ENCODE measurements around the gene AOPEP.

Gene AOPEP

DNA sequence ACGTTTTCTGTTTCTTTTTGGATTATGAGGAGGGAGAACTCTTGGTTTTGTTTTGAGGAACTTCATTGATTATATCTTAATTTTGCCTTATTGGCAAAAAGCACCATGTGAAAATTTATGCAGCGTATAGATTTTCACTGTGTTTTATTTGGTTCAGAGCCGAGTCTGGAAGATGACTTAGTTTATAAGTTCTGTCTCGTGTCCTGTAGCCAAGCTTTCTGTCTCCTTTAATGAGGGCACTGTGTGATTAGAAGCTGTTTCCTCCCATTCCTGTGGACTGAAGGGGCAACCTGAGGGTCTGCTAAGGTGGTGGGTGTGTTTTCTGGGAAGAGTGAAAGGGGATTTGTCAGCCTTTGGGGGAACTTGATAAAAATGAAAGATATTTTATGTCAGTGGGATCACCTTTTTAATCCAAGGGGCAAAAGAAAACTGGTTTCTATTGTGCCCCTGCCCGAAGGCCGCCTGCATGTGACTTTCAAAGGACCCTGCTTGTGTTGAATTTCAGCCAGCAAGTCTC is 328.9 kb downstream of the AOPEP start:
- DNase-seq (ENCODE audit: low read depth in 2 of 2, low spot score in 1 of 2), result no peak

DNA sequence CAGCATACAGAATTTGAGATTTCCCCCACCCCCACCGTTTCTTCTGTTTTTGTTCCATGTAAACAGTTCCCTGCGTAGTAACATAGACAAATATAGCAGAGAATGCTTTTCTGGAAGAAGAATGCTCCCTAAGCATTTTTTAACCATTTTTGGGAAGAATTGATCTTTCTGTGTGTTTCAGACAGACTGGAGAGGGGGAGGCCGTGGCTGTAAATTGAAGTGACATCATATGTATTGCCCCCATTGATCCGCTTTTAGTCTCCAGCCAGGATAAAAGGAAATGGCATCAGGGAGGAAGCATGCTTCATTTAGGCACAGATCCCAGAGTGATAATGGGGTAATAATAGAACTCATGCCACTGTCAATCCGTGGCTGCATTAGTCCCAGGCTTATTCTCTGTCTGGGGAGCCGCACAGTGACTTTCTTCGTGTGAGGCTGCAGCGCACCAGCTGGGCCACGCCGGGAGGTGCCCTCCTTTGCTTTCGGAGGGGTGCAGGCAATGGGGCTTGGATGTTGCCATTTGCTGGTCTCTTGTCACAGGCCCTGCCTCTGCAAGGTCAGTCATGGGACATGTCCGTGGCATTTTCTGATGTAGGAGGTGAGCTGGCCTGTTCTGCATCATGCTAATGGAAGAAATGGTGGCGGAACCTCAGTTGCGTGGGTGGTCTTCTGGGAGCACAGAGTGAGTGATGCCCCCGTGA is 329.5 kb downstream of the AOPEP start:
- DNase-seq (ENCODE audit: low read depth in 2 of 2, low spot score in 1 of 2), result no peak

DNA sequence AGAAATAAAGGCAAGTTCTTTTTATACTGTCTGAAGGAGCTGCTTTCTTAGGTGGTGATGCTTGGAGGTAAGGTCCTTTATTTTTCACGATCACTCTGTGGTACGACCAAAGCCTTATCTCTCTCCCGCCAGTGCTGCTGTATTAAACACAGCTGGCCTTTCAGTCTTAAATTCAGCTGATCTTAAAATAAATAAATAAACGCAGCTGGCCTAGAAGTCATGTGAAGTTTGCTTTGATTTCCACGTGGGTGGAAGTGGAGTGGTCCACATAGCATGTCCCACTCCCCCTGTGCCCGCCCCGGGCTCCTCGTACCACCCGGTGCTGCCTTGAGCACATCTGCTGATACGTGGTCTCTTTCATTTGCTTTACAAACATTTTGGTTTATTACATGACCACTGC is 330.6 kb downstream of the AOPEP start:
- no peak for DNase-seq (ENCODE audit: low read depth in 2 of 2, low spot score in 1 of 2)

DNA sequence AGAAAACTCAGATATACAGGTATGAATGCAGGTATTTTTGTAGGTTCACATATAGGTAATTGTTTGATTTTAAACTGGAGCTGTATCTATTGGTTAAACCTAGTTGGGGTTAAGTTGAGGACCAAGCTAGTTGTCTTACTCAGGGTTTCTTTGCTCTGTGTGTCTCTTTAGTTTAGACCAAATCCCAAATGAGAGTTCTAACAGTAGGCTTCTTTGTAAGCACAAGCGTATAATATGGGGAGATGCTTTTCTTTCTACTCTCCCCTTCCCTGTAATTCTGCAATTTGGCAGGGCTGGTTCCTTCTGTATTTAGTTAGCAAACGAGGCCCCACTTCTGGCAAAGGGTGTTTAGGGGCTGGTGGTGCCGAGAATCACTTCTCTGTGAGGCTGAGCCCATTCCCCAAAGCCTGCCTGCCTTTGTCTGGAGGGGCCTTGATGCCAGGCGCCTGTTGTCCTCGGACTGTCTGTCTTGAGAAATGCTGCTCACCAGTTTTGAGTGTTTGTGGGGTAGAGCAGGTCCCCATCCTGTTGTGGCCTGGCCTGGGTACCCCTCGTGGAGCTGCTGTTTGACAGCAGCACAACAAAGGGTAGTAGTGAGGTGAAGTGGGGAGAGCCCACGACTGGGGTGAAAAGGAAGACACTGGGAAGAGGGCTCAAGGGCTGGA is 331.8 kb downstream of the AOPEP start:
- no peak for DNase-seq (ENCODE audit: low read depth in 2 of 2, low spot score in 1 of 2)

DNA sequence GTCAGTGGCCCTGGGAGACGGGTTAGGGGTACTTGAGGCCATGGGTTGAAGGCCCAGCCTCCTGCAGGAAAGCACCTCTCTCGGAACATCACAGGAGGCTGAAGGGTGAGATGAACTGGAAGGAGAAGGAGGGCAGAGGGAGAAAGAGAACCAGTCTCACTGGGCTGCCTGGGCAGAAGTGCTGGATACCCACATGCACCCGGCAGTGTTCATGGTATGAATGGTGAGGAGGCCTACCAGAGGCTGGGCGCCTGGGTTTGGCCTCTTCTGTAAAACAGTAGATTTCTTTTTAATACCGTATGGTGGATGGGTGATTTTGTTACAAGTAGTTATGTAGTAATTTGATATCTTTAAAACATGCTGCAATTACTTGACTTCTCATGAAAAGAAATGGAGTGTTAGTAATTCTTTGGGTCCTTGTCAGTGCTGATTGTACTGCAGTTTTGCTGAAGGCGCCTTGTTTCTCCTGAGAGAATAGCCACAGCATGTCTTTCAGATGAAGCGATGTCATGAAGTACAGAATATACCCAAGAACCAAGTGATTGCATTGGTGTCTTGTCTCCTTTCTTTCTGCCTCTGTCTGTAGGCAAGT is 332.4 kb downstream of the AOPEP start:
- DNase-seq (ENCODE audit: low read depth in 2 of 2, low spot score in 1 of 2), result no peak

DNA sequence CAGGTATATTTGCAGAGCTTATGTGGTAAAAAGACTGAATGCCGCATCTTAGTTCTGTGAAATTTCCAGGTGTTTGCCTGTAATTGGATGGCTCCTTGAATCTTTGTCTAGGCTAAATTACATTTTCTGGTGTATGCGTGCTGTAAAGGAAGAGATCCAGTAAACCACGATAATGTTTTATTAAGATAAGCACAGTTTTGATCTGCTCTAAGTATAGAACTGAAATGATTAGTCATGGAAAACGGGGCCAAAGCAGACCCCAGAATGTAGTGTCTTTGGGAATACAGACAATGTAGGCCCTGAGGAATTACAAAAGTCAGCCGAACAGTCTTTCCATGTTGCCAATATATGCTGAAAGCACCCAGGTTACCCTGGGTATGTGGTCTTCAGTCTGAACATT is 333.7 kb downstream of the AOPEP start:
- DNase-seq (ENCODE audit: low read depth in 2 of 2, low spot score in 1 of 2), result no peak

DNA sequence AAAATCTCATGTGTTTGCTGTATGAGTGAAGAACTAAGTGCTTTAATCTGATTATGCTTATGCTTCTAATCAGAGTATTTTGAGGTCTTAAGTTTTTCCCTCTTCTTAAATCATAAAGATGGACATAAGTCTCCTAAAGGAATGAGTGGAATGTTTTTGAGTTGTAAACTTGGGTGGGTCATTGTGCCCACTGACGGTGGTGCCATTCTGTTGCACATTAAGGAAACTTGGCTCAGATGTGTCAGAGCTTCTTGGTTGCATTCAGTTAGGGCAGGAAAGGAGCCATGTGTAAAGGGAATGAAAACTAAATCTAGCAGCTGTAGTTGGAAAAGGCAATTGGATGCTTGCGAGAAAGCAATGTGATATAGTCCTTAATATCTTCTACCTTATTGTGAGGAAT is 334.4 kb downstream of the AOPEP start:
- no peak for DNase-seq (ENCODE audit: low read depth in 2 of 2, low spot score in 1 of 2)

DNA sequence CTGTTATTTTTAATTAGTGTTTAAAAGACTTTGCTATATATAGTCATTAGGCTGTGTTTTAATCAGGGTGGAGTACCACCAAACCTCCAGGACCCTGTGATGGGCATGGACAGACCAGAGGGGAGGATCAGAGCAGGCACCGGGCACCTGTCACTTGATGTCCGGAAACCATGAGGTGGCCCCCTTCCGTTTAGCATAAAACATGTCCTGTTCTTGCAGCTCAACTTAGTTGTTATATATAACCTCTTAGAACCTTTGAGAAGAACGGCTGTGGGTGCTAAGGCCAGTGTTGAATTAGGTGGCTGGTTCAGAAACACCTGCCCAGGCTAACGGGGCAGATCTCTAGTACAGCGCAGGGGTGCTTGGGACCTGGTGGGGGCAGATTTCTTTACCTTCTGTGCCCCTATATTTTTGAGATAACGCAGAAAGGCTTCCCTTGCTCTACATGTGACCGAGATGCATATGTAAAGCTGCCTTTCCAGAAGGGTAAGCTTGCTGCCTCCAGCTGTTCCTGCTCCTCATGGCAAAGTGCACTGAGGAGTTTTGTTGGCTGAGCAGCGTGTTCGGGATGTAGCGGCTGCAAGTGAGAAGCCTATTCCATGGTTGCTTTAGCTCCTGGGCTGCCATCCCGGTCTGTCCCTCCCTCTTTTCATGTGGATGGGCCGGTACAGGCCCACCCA is 335.6 kb downstream of the AOPEP start:
- no peak for DNase-seq (ENCODE audit: low read depth in 2 of 2, low spot score in 1 of 2)

DNA sequence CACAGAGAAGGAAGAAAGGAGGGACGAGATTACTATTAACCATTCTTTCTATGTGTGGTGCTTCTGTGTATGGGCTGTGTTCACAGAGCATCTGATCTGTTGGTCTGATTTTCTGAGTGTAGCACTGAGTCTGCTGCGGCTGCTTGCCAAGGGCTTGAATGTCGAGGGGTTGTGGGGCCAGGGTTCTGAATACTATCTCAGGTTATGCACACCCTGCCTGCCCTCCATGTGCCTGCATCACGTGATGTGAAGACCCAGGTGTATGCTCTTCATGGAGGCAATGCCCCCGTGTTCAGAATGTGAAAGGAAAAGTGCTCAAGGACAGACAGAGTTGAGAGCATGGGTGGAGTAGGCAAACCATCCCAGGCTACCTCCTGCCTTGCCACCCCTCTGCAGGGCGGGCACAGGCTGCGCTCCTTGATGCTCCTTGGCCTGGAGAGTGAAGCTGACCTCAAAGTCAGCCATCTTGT is 336.1 kb downstream of the AOPEP start:
- no peak for DNase-seq (ENCODE audit: low read depth in 2 of 2, low spot score in 1 of 2)

DNA sequence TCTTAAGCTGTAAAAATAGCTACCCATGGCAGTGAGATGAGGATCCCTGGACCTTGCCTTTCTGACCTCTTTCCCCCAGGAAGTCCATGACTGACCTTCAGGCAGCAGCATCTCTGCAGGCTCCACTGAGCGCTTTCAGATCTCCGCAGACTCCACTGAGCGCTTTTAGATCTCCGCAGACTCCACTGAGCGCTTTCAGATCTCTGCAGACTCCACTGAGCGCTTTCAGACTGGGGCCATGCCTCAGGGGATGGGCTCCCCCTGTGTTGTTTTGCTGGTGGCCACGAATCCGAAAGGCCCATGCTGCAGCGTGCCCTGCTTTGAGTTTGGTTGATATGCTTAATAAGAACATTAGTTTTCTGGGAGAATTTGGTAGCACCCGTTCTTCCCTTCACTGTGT is 336.8 kb downstream of the AOPEP start:
- no peak for DNase-seq (ENCODE audit: low read depth in 2 of 2, low spot score in 1 of 2)

DNA sequence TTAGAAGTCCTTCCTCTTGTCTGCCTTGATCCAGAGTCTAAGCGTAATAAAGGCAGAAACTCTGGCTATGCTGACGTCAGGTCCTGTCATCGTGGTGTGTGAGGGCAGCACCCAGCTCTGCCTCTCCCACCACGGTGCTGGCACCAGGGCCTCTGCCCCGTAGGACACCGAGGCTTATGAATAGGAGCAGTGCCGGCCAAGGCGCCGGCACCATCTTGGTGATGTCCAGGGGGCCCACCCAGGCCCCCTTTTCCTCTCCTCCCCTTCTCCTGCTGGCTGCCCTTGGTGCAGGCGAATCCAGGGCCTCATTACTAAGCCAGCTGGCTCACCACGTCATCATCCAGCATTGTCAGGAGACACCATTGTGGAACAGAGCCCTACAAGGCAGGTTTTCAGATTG is 338.7 kb downstream of the AOPEP start:
- DNase-seq (ENCODE audit: low read depth in 2 of 2, low spot score in 1 of 2), result no peak

DNA sequence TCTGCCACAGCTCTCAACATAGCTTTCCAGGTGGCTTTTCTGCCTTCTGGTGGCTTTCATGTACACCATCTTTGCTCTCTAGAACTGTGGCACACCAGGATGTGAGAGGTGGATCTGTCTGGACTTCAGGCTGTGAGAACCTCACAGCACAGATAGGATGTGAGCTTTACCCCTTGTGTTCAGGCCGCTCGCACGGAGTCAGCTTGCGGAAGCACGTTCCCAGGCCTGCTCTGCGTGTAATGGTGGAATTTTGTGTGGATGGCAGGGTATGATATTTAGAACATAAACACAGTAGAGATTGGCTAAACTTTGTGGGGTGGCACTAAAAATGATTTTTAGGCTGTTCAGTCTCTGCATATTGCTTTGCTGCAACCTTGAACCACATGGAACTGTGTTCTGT is 340.6 kb downstream of the AOPEP start:
- DNase-seq (ENCODE audit: low read depth in 2 of 2, low spot score in 1 of 2), result no peak

DNA sequence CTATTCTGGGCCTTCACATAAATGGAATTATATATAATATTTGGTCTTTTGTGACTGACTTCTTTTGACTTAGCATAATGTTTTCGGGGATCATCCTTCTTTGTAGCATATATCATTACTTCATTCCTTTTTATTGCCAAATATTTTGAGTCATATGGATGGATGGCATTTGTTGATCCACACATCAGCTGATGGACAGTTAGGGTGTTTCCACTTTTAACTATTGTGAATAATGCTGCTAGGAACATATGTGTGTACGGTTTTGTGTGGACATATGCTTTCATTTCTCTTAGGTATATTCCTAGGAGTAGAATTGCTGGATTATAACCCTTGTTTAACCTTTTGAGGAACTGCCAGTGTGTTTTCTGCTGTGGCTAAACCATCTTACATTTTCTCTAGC is 341.4 kb downstream of the AOPEP start:
- DNase-seq (ENCODE audit: low read depth in 2 of 2, low spot score in 1 of 2), result no peak

DNA sequence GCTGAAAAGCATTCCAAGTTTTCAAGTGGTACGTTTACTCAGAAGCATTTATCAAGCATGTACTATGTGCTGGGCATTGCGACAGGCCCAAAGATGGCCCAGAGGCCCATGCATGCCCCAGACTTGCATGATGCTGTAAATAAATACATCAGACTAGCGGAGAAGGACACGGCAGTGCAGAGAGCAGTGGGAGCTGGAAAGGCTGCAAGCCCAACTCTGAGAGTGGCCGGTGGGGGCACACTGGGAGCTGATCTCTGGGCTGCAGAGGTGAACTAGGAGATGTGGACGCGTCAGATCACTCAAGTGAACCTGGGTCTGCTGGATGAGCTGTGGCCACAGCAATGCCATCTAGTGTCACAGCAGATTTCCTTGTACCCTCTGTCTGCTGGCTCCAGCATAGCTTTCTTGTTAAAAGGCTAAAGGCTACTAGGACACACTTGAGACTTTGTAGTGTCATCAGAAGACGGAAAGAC is 344.1 kb downstream of the AOPEP start:
- no peak for DNase-seq (ENCODE audit: low read depth in 2 of 2, low spot score in 1 of 2)

DNA sequence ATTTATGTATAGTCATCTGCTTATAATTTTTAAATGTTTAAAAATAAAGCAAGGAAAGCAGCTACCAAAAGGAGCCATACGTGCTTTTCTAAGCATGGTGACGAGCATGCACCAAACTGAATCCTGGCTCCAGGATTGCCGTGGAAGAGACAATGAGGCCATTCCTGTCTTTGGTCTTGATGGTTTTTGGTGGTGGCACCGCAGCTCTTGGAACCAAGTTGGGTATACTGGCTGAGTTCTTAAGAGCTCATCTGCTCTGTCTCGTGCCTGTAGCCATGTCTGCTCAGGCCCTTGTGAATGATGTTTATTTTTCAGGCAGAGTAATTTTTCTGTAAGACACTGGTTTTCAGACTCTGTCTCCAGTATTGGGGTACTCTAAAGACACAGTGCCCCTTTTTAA is 345.0 kb downstream of the AOPEP start:
- DNase-seq (ENCODE audit: low read depth in 2 of 2, low spot score in 1 of 2), result no peak

DNA sequence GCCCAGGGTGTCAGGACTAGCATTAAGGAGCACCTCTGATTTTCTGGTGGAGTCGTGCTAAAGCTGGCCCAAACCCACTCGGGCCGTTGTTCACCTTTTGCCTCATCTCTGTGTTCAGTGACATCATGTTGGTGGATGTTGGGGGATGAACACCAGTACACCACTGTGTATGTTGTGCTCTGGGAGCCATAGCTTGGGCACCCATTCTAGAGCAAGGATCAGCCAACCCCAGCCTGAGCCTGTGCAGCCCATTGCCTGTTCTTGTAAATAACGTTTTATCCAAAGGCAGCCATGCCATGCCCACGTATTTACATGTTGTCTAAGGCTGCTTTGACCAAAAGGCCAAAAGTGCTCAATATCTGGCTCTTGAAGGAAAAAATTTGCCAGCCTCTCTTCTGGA is 345.4 kb downstream of the AOPEP start:
- no peak for DNase-seq (ENCODE audit: low read depth in 2 of 2, low spot score in 1 of 2)

DNA sequence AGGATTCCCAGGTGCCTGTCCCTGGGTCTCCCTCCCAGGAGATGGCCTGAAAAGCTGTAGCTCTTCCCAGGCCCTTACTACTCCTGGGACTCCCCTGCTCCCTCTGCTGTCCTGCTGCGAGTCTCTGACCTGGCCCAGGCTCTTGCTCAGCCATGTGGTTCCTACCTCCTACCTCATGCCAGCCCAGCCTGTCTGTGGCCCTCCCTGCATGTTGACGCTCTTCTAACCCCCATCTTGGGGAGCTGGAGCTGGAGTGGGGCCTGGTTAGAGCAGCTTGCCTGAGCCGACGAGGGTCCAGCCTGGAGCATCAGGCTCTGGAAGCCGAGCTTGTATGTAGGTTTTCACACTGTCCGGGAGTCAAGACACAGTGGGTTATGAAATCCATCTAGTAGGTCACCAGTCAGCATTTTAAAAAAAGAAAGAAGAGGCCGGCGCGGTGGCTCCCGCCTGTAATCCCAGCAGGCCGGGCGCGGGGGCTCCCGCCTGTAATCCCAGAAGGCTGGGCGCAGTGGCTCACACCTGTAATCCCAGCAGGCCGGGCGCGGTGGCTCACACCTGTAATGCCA is 346.6 kb downstream of the AOPEP start:
- DNase-seq (ENCODE audit: low read depth in 2 of 2, low spot score in 1 of 2), result no peak

DNA sequence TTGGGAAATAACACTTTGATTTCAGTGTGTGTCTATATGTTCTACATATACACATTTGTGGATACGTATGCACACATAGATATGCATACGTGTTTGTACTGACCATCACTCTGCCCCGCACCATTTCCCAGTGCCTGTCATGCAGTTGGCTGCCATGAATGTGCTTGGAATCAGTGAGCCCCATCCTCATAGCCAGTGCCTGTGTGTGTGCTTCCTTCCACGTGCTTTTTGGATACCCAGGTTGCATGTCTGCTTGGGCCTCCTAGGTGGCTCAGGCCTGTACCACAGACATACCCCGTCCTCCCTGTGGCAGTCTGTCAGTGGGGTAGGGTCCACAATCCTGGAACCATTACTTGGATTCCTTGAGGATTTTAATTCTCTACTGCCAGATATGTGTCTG is 347.4 kb downstream of the AOPEP start:
- no peak for DNase-seq (ENCODE audit: low read depth in 2 of 2, low spot score in 1 of 2)

DNA sequence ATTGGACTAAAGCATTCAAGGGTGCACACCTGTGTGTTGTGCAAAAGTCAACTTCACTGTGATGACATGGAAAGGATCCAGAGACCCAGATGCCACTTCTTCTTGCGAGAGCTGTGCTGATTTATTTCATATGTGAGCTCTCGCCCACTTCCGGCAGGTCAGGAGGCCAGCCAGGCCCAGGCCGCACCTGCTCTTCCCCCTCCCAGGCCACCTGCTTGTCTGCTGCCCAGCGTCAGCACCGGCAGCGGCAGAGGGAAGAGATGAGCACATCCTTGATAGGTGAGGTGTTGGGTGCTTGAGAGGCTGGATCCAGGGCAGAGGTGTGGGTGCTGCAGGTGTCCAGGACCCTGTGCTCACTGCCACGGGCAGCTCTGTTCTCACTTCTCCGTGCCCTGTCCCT is 348.1 kb downstream of the AOPEP start:
- no peak for DNase-seq (ENCODE audit: low read depth in 2 of 2, low spot score in 1 of 2)

DNA sequence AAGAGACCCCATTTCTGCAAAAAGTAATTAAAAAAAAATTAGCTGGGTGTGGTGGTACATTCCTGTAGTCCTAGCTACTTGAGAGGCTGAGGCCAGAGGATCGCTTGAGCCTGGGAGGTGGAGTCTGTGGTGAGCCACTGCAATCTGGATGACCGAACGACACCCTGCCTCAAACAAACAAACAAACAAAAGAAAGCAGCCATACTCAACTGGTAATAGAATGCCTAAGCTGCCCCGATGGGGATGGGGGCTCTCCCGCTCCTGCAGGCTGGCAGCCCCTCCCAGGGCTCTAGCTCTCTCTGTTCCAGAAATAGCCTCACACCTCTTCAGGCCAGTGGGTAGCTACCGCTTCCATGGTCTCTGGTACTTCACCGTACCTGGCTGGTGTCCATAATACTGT is 349.2 kb downstream of the AOPEP start:
- DNase-seq (ENCODE audit: low read depth in 2 of 2, low spot score in 1 of 2), result no peak

DNA sequence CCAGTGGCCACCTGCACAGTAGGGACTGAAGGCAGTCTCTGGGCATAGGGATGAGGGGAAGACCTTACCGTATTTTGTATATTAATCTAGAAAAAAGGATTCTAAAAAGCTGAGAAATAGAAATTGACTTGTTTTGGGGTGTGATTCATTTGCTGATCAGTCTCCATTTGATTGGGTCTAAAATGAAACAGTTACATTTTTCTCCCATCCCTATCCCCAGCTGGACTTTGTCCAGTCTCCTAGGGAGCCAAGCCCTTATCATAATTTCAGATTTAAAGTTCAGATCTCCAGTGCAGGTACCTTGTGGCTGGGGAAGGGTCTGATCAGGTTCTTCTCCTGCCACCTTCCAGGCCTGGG is 350.2 kb downstream of the AOPEP start:
- DNase-seq (ENCODE audit: low read depth in 2 of 2, low spot score in 1 of 2), result no peak
